Thyroid gland (tissue), 4 donors: Measurements from ENCODE around the gene PTPRN2. TPM values are rescaled to one million over a fixed set of nuclear protein-coding genes. Genes with fewer than 3 reads are reported as not detected.
A peak's percentile ranks its signal among the peaks of the same experiment; 100 is the strongest.
"Not testable (repeated sequence)": the region's sequence is repeated elsewhere in the genome, so short reads cannot be mapped to it uniquely, and the experiment has no call there.

ENCODE experiments used
- DNase-seq, 2 donors: peaks; one replicate each; pipeline ENCODE4 v3.0.0-alpha.2; 2019
- H3K27ac ChIP-seq, 3 donors: fragments of 200-600 bp; sonication (generic); 1 replicate in 2 of 3; 2 replicates in 1 of 3; pipeline ENCODE4 v1.5.1; 2016 to 2019; ENCODE audit warnings: mild to moderate bottlenecking in 1 of 3, moderate library complexity in 1 of 3
- H3K27me3 ChIP-seq: fragments of 200-600 bp; sonication (generic); one replicate; pipeline ENCODE4 v1.5.1; 2019
- H3K36me3 ChIP-seq, 2 donors: fragments of 200-600 bp; sonication (generic); one replicate each; pipeline ENCODE4 v1.5.1; 2016 to 2019
- H3K4me1 ChIP-seq, 2 donors: fragments of 200-600 bp; sonication (generic); one replicate each; pipeline ENCODE4 v1.5.1; 2017 to 2019
- H3K4me3 ChIP-seq, 3 donors: fragments of 200-600 bp; sonication (generic); replicated peaks in 1 of 3; 1 replicate in 2 of 3; 2 replicates in 1 of 3; pipeline ENCODE4 v1.5.1; 2016; ENCODE audit warnings: mild to moderate bottlenecking in 1 of 3
- H3K9me3 ChIP-seq: fragments of 200-600 bp; sonication (generic); one replicate; pipeline ENCODE4 v1.5.1; 2017
- POLR2A ChIP-seq, 2 donors: fragments of 450-650 bp; IDR thresholded peaks; one replicate each; pipeline ENCODE4 v1.6.1; 2017; ENCODE audit warnings: antibody characterized with exemption in 2 of 2, mild to moderate bottlenecking in 2 of 2, moderate library complexity in 1 of 2
- WGBS, 2 donors: methylation state at CpG; one replicate each; pipeline ENCODE4 v1.1.5; 2017; 5-methylcytosine and 5-hydroxymethylcytosine counted together
- intact Hi-C: fragments of 100-400 bp; cut with DNase I; formaldehyde crosslinking; loops from one replicate; pipeline ENCODE4 v1.15.1; 2023
- total RNA-seq, 4 donors: library from RNA; depleted of rRNA; stranded (reverse); fragments of >200 nt; gene quantifications; one replicate each; pipeline ENCODE4 v1.2.3, GENCODE V29; 2016
- TF ChIP-seq, protein P1 (sequence below), 6 experiments: fragments of 200-600 bp in 3 of 6; fragments of 450-650 bp in 3 of 6; sonication (generic) in 3 of 6; IDR thresholded peaks; one replicate each; pipeline ENCODE4 v1.5.1; 2016 to 2019; ENCODE audit warnings: antibody characterized with exemption in 6 of 6, mild to moderate bottlenecking in 2 of 6, inconsistent platforms in 1 of 6, moderate library complexity in 1 of 6

Gene PTPRN2
- total RNA-seq, 4 donors from 2014 or later, result 4.2 to 9.9 (median 7.7) TPM

DNA sequence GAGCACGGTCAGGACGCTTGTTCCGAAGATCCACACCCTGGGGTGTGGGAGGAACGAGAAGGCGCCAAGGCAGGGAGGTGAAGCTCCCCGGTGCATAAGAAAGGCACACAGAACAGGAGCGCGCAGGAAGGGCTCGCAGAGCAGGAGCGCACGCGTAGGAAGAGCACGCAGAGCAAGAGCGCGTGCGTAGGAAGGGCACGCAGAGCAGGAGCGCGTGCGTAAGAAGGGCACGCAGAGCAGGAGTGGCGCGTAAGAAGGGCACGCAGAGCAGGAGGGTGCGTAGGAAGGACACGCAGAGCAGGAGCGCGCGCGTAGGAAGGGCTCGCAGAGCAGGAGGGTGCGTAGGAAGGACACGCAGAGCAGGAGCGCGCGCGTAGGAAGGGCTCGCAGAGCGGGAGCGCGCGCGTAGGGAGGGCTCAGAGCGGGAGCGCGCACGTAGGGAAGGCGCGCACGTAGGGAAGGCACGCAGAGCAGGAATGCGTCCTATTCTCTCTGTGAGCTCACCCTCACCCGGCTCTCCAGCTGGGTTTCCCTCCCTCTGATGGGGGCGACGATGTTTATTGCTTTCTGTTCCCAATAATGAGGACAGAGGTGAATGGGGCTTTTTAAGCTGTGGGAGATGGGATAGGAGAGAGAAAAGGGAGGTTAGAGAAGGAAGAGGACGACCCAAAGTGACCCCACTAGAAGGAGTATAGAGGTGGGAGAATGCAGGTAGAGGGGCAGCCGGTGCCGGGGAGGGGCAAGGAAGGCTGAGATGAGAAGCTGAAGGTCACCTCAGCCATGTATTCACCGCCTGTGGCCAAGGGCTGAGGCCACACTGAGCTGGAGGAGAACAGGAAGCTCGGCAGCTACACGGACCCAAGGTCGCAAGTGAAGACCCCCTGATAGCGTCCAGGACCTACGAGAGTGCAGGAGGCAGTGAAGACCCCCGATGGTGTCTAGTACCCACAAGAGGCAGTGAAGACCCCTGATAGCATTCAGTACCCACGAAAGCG, 423.2 kb downstream of the PTPRN2 start:
- TF ChIP-seq, protein P1, sequence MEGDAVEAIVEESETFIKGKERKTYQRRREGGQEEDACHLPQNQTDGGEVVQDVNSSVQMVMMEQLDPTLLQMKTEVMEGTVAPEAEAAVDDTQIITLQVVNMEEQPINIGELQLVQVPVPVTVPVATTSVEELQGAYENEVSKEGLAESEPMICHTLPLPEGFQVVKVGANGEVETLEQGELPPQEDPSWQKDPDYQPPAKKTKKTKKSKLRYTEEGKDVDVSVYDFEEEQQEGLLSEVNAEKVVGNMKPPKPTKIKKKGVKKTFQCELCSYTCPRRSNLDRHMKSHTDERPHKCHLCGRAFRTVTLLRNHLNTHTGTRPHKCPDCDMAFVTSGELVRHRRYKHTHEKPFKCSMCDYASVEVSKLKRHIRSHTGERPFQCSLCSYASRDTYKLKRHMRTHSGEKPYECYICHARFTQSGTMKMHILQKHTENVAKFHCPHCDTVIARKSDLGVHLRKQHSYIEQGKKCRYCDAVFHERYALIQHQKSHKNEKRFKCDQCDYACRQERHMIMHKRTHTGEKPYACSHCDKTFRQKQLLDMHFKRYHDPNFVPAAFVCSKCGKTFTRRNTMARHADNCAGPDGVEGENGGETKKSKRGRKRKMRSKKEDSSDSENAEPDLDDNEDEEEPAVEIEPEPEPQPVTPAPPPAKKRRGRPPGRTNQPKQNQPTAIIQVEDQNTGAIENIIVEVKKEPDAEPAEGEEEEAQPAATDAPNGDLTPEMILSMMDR (IDR thresholded peaks at IDR 0.05), result no peak
- no peak for TF ChIP-seq POLR2A (IDR thresholded peaks at IDR 0.05)
- intact Hi-C loops, result no loop called here
- H3K27ac ChIP-seq, result no peak overlapping the region
- H3K9me3 ChIP-seq, result no peaks in the 10 kb centered on the region
- WGBS, 2 donors, result 63 to 75% methylated on average over 67 of the region's 67 CpGs
- no peaks in the 10 kb centered on the region for H3K27me3 ChIP-seq
- H3K36me3 ChIP-seq, result no peaks in the 10 kb centered on the region
- no peaks in the 10 kb centered on the region for H3K4me1 ChIP-seq
- H3K4me3 ChIP-seq, result no peak overlapping the region
- DNase-seq, result no peak

DNA sequence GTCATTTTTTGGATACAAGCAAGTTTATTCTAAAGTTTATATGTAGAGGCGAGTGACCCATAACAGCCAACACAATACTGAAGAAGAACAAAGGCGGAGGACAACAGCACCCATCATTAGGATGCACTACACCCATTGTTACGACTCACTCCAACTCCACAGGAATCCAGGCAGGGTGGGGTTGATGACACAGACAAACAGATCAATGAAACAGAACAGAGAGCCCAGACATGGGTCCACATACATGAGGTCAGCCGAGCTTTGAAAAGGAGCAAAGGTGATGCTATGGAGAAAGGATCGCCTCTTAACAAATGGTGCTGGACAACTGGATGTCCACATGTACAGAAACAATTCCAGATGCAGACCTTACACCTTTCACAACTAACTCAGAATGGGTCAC, 426.4 kb downstream of the PTPRN2 start:
- DNase-seq, result no peak
- TF ChIP-seq, protein P1 (IDR thresholded peaks at IDR 0.05), result no peak
- no peak for TF ChIP-seq POLR2A (IDR thresholded peaks at IDR 0.05)
- Histone ChIP-seq H3K27me3 (no peaks in the 10 kb centered on the region), H3K4me1 (no peaks in the 10 kb centered on the region), H3K27ac (no peak overlapping the region), H3K36me3 (no peaks in the 10 kb centered on the region), H3K9me3 (no peaks in the 10 kb centered on the region), H3K4me3 (no peak overlapping the region)
- 83 to 92% methylated on average over 5 of the region's 5 CpGs for WGBS, 2 donors
- intact Hi-C loops, result no loop called here

DNA sequence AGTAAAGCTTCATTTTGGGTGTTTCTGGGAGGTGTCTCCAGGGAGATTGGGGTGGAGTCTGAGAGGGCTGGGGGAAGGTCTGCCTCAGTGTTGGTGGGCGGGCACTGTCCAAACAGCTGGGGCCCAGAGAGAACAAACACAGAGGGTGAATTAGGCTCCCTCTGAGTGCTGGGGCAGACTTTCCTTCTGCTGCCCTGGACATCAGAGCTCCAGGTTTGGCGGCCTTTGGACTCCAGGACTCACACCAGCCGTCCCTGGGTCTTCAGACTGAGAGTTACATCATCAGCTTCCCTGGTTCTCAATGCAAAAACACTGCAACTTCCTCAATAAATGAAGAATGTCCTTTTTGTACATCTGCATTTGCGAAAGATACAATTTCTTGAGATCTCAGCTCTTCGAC, 427.4 kb downstream of the PTPRN2 start:
- TF ChIP-seq, protein P1 (IDR thresholded peaks at IDR 0.05), result no peak
- no peak for TF ChIP-seq POLR2A (IDR thresholded peaks at IDR 0.05)
- Histone ChIP-seq H3K4me1 (no peaks in the 10 kb centered on the region), H3K4me3 (no peak overlapping the region), H3K36me3 (no peaks in the 10 kb centered on the region), H3K27ac (no peak overlapping the region), H3K27me3 (no peaks in the 10 kb centered on the region), H3K9me3 (no peaks in the 10 kb centered on the region)
- intact Hi-C loops, result no loop called here
- no peak for DNase-seq
- WGBS, 2 donors, result 57 to 69% methylated on average over 5 of the region's 5 CpGs

DNA sequence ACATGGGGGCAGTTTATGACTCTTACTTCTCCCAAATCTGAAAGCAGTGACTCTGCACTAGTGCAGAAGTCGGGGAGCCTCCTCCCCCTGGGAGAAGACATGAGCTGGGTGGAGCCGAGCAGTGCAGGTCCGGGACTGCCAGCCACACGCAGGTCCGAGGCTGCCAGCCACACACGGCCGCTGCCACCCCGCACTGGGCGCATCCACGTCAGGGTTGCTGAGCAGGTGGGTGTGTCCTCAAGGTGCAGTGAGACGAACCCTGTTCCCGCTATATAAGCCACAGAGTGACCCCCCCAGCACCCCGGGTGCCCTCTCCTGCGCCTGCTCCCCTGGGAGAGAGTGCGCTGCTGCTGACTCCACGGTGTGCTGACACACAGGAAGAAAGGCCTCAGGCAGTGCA, 430.2 kb downstream of the PTPRN2 start:
- 80 to 87% methylated on average over 14 to 16 of the region's 16 CpGs for WGBS, 2 donors
- H3K27ac ChIP-seq, result no peak overlapping the region
- no peaks in the 10 kb centered on the region for H3K4me1 ChIP-seq
- no peaks in the 10 kb centered on the region for H3K36me3 ChIP-seq
- TF ChIP-seq, protein P1 (IDR thresholded peaks at IDR 0.05), result no peak
- no peak for TF ChIP-seq POLR2A (IDR thresholded peaks at IDR 0.05)
- no peaks in the 10 kb centered on the region for H3K9me3 ChIP-seq
- H3K4me3 ChIP-seq, result no peak overlapping the region
- intact Hi-C loops, result no loop called here
- no peaks in the 10 kb centered on the region for H3K27me3 ChIP-seq
- no peak for DNase-seq

DNA sequence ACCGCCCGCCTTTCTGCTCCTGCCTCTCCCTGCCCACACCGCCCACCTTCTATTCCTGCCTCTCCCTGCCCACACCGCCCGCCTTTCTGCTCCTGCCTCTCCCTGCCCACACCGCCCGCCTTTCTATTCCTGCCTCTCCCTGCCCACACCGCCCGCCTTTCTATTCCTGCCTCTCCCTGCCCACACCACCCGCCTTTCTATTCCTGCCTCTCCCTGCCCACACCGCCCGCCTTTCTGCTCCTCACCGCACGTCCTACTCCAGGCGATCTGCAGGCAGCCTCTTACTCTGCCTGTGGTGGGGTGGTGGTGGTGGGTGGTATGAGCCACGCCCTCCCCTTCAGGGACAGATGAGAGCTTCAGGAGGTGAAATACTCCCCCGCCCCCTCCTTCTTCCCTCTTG, 436.4 kb downstream of the PTPRN2 start:
- H3K4me1 ChIP-seq, H3K4me3 ChIP-seq, H3K9me3 ChIP-seq, H3K36me3 ChIP-seq, H3K27me3 ChIP-seq, H3K27ac ChIP-seq, intact Hi-C loops: not testable (repeated sequence)
- DNase-seq, result peak in 1 of 2 donors; percentile 33
- 59 to 71% methylated on average over 15 to 17 of the region's 17 CpGs for whole genome bisulfite sequencing, 2 donors
